K562 (cell line): ENCODE results near the gene MIDN. TPM values are rescaled to one million over a fixed set of nuclear protein-coding genes. Genes with fewer than 3 reads are reported as not detected.

Source experiments
- CHD1 ChIP-seq: fragments of 200-600 bp; sonication (generic); IDR thresholded peaks from one replicate; pipeline ENCODE4 v1.6.1; 2012; ENCODE audit warnings: mild to moderate bottlenecking, moderate library complexity, low read length, inconsistent platforms
- CREB5 ChIP-seq: fragments of 250-450 bp; sonication (Bioruptor Pico); IDR thresholded peaks from 2 replicates; pipeline ENCODE4 v1.5.0; 2020; ENCODE audit warnings: mild to moderate bottlenecking
- CREBBP ChIP-seq: IDR thresholded peaks from one replicate; pipeline ENCODE4 v1.6.1; 2012; ENCODE audit warnings: low read depth, mild to moderate bottlenecking, control low read depth, inconsistent platforms, low read length
- CTCFL ChIP-seq: IDR thresholded peaks from 2 replicates; pipeline ENCODE4 v1.6.1; 2011; ENCODE audit warnings: borderline replicate concordance, low read depth, mild to moderate bottlenecking, moderate library complexity, low read length; ENCODE audit not compliant: insufficient read depth, poor library complexity, severe bottlenecking
- ELF2 ChIP-seq: fragments of 250-450 bp; sonication (Bioruptor Pico); IDR thresholded peaks from 2 replicates; pipeline ENCODE4 v1.5.0; 2021; ENCODE audit warnings: mild to moderate bottlenecking
- FOS ChIP-seq: IDR thresholded peaks from 3 replicates; pipeline ENCODE4 v1.6.1; 2011; ENCODE audit not compliant: insufficient read length; ENCODE audit errors: extremely low read depth
- FOXA3 ChIP-seq, 2 experiments: fragments of 450-650 bp in 1 of 2; sonication (generic) in 1 of 2; formaldehyde crosslinking; IDR thresholded peaks in 1 of 2; conservative IDR thresholded peaks in 1 of 2; 2 replicates each; pipeline versions ENCODE4 v1.4.0 to v1.8.0; 2020 to 2022; ENCODE audit warnings: mild to moderate bottlenecking in 2 of 2, missing genetic modification reagents in 1 of 2
- GABPB2 ChIP-seq: fragments of 250-450 bp; sonication (Bioruptor Pico); conservative IDR thresholded peaks from 2 replicates; pipeline ENCODE4 v1.5.1; 2021; ENCODE audit warnings: mild to moderate bottlenecking
- HNRNPLL ChIP-seq: fragments of 200-400 bp; formaldehyde crosslinking; IDR thresholded peaks from 2 replicates; pipeline ENCODE4 v1.6.1; 2017; ENCODE audit warnings: low read length, low read depth, mild to moderate bottlenecking; ENCODE audit not compliant: poor library complexity, severe bottlenecking
- HOMEZ ChIP-seq: fragments of 250-450 bp; sonication (Bioruptor Pico); IDR thresholded peaks from 2 replicates; pipeline ENCODE4 v1.4.0; 2020; ENCODE audit warnings: mild to moderate bottlenecking, moderate library complexity
- ILF3 ChIP-seq: fragments of 450-650 bp; IDR thresholded peaks from 2 replicates; pipeline ENCODE4 v1.6.1; 2018; ENCODE audit warnings: antibody characterized with exemption, mild to moderate bottlenecking, moderate library complexity, borderline replicate concordance
- NR2C2 ChIP-seq, 2 experiments: fragments of 200-800 bp in 1 of 2; sonication (Bioruptor generic) in 1 of 2; sonication (generic) in 1 of 2; formaldehyde crosslinking in 1 of 2; IDR thresholded peaks; 2 replicates each; pipeline versions ENCODE4 v1.6.1 to v1.8.0; 2016 to 2022; ENCODE audit warnings: mild to moderate bottlenecking in 1 of 2, missing compliant biosample characterization in 1 of 2, missing genetic modification characterization in 1 of 2, missing genetic modification reagents in 1 of 2
- NRF1 ChIP-seq, 2 experiments: fragments of 450-650 bp; IDR thresholded peaks in 1 of 2; conservative IDR thresholded peaks in 1 of 2; 2 replicates each; pipeline ENCODE4 v1.6.1; 2014; ENCODE audit warnings: mild to moderate bottlenecking in 2 of 2
- RBBP5 ChIP-seq: fragments of 200-600 bp; sonication (generic); IDR thresholded peaks from 2 replicates; pipeline ENCODE4 v1.6.1; 2012; ENCODE audit warnings: borderline replicate concordance, mild to moderate bottlenecking, low read length, control low read depth, inconsistent platforms; ENCODE audit not compliant: insufficient read depth, poor library complexity, severe bottlenecking
- SAFB ChIP-seq: fragments of 200-400 bp; formaldehyde crosslinking; IDR thresholded peaks from 2 replicates; pipeline ENCODE4 v1.6.1; 2017; ENCODE audit warnings: low read depth, low read length, borderline replicate concordance
- SPI1 ChIP-seq: IDR thresholded peaks from 2 replicates; pipeline ENCODE4 v1.6.1; 2011; ENCODE audit warnings: low read depth, low read length, control low read depth, borderline replicate concordance
- ZBTB34 ChIP-seq: fragments of 250-450 bp; sonication (Bioruptor Pico); IDR thresholded peaks from 2 replicates; pipeline ENCODE4 v1.8.0; 2021; ENCODE audit warnings: mild to moderate bottlenecking, moderate library complexity
- ZBTB43 ChIP-seq: sonication (generic); formaldehyde crosslinking; IDR thresholded peaks from 2 replicates; pipeline ENCODE4 v1.8.0; 2023; ENCODE audit warnings: mild to moderate bottlenecking, missing genetic modification reagents
- polyA plus RNA-seq, 8 experiments: library from polyadenylated mRNA; depleted of rRNA in 4 of 8; stranded (reverse) in 5 of 8; unstranded in 3 of 8; fragments of >200 nt; fragmentation: Nextera tagmentation in 2 of 8; fragmentation: Illumina TruSeq in 1 of 8; extraction: Ambion mirVana in 2 of 8; extraction: Trizol in 1 of 8; gene quantifications; 2 replicates each; pipeline versions ENCODE4 v1.2.1 to v1.2.3, GENCODE V29; 2011 to 2014; ENCODE audit warnings: inconsistent platforms in 1 of 8, missing spikeins in 1 of 8
- total RNA-seq, 7 experiments: library from RNA; depleted of rRNA in 6 of 7; stranded (reverse); fragments of >200 nt in 6 of 7; fragmentation: Illumina TruSeq in 2 of 7; extraction: Trizol in 2 of 7; gene quantifications; 2 replicates each; pipeline versions ENCODE4 v1.2.1 to v1.2.3, GENCODE V29; 2011 to 2021; ENCODE audit warnings: low replicate concordance in 1 of 7

The MIDN gene
- total and polyA plus RNA-seq, 9 of the 15 experiments (the other 6 are each of a cell fraction or from before 2014, with no cell fraction given) = 0.17 to 120 (median 10.1) TPM

- TF ChIP-seq ZBTB43 (CRISPR knock-in tag) (no peak), ILF3 (0 out of 2 replicates have a peak, but pooled peaks have one; percentile 34), HNRNPLL (no peak), NR2C2 (CRISPR knock-in tag; IDR thresholded peaks at IDR 0.05) (no peak), NR2C2 (tag; IDR thresholded peaks at IDR 0.05) (no peak; the same call in 1 of the 2 replicates), CREB5 (CRISPR knock-in tag) (no peak), HOMEZ (CRISPR knock-in tag) (0 out of 2 replicates have a peak, but pooled peaks have one; percentile 74), ZBTB34 (CRISPR knock-in tag) (no peak), FOXA3 (CRISPR knock-in tag; conservative IDR thresholded peaks at IDR 0.05 in 1 of 2, IDR thresholded peaks at IDR 0.05 in 1 of 2) (no peak), RBBP5 (peak; percentile 4), CHD1 (no peak), CTCFL (no peak), SPI1 (no peak), ELF2 (CRISPR knock-in tag) (no peak), FOS (no peak), SAFB (no peak), CREBBP (no peak), GABPB2 (no peak), NRF1 (conservative IDR thresholded peaks at IDR 0.05 in 1 of 2, IDR thresholded peaks at IDR 0.05 in 1 of 2) (no peak)
These were observed 25.9 kb downstream of the MIDN start (continued) for GRCh38 chr19:1274081-1274851.
